SK-N-SH (cell line): ENCODE measurements around the gene HAVCR1. TPM values are rescaled to one million over a fixed set of nuclear protein-coding genes. Genes with fewer than 3 reads are reported as not detected.

Experiments
- CTCF ChIA-PET: fragments of 300-600, 350-600 bp; formaldehyde crosslinking; extraction: SDS; loops from one replicate; lab custom pipeline; 2021; lab: Yijun Ruan, JAX
- POLR2A ChIA-PET: fragments of 350-600 bp; sonication (Branson Sonifier 250); formaldehyde crosslinking; extraction: SDS; loops from one replicate; lab custom pipeline; 2020; ENCODE audit warnings: antibody characterized with exemption, inconsistent platforms; lab: Yijun Ruan, JAX
- DNase-seq: peaks from one replicate; pipeline ENCODE4 v3.0.0; 2012
- H2AFZ ChIP-seq: fragments of 200-600 bp; sonication (generic); 2 replicates; pipeline ENCODE4 v1.8.1; 2016; ENCODE audit warnings: antibody characterized with exemption, mild to moderate bottlenecking, low read depth
- H3F3A ChIP-seq: fragments of 200-600 bp; sonication (generic); replicated peaks from 2 replicates; pipeline ENCODE3; 2016; ENCODE audit warnings: antibody characterized with exemption, mild to moderate bottlenecking; ENCODE audit not compliant: insufficient read depth
- H3K27ac ChIP-seq, 2 experiments: fragments of 200-500 bp in 1 of 2; fragments of 200-600 bp in 1 of 2; sonication (Bioruptor generic) in 1 of 2; sonication (generic), shearing (Covaris generic) in 1 of 2; 2 replicates each; pipeline versions ENCODE4 v1.5.1 to v1.6.1; 2014 to 2016; ENCODE audit warnings: low read depth in 2 of 2, inconsistent platforms in 1 of 2, low read length in 1 of 2, mild to moderate bottlenecking in 1 of 2, mixed read lengths in 1 of 2
- H3K27me3 ChIP-seq: fragments of 200-600 bp; sonication (generic), shearing (Covaris generic); 2 replicates; pipeline ENCODE4 v1.6.1; 2016; ENCODE audit warnings: mixed run types; ENCODE audit not compliant: insufficient read depth
- H3K36me3 ChIP-seq, 2 experiments: fragments of 200-500 bp in 1 of 2; fragments of 200-600 bp in 1 of 2; sonication (Bioruptor generic) in 1 of 2; sonication (generic) in 1 of 2; replicated peaks in 1 of 2; 2 replicates each; pipeline versions ENCODE3 to v1.5.1; 2014 to 2016; ENCODE audit warnings: low read length in 1 of 2, mild to moderate bottlenecking in 1 of 2; ENCODE audit not compliant: insufficient read depth in 2 of 2, control insufficient read depth in 1 of 2
- H3K4me1 ChIP-seq, 2 experiments: fragments of 200-500 bp in 1 of 2; fragments of 200-600 bp in 1 of 2; sonication (Bioruptor generic) in 1 of 2; sonication (generic), shearing (Covaris generic) in 1 of 2; 2 replicates each; pipeline versions ENCODE4 v1.5.1 to v1.6.1; 2014 to 2016; ENCODE audit warnings: low read depth in 1 of 2, low read length in 1 of 2, mixed run types in 1 of 2; ENCODE audit not compliant: insufficient read depth in 2 of 2, control insufficient read depth in 1 of 2
- H3K4me2 ChIP-seq: fragments of 200-600 bp; sonication (generic), shearing (Covaris generic); 2 replicates; pipeline ENCODE4 v1.6.1; 2017; ENCODE audit warnings: mixed run types
- H3K4me3 ChIP-seq, 2 experiments: fragments of 200-500 bp in 1 of 2; fragments of 200-600 bp in 1 of 2; sonication (Bioruptor generic) in 1 of 2; sonication (generic), shearing (Covaris generic) in 1 of 2; 2 replicates each; pipeline versions ENCODE4 v1.5.1 to v1.8.1; 2014 to 2016; ENCODE audit warnings: low read depth in 2 of 2, inconsistent platforms in 1 of 2, low read length in 1 of 2, mild to moderate bottlenecking in 1 of 2, mixed read lengths in 1 of 2, moderate library complexity in 1 of 2
- H3K79me2 ChIP-seq: fragments of 200-600 bp; sonication (generic); 2 replicates; pipeline ENCODE4 v1.8.1; 2017; ENCODE audit warnings: mild to moderate bottlenecking; ENCODE audit not compliant: insufficient read depth
- H3K9ac ChIP-seq: fragments of 200-600 bp; sonication (generic); 2 replicates; pipeline ENCODE4 v1.6.1; 2017; ENCODE audit warnings: mixed run types
- H3K9me2 ChIP-seq: fragments of 200-600 bp; sonication (generic); 2 replicates; pipeline ENCODE4 v1.6.1; 2017; ENCODE audit warnings: mixed run types
- H3K9me3 ChIP-seq: fragments of 200-600 bp; sonication (generic); 2 replicates; pipeline ENCODE4 v1.6.1; 2017; ENCODE audit warnings: mixed run types, mild to moderate bottlenecking, moderate library complexity
- H4K20me1 ChIP-seq: fragments of 200-600 bp; sonication (generic); 2 replicates; pipeline ENCODE4 v1.6.1; 2017; ENCODE audit warnings: mild to moderate bottlenecking, mixed run types; ENCODE audit not compliant: insufficient read depth
- CHD2 ChIP-seq: fragments of 150-350 bp; IDR thresholded peaks from 2 replicates; pipeline ENCODE4 v1.6.1; 2018; ENCODE audit warnings: low read length; ENCODE audit not compliant: partially characterized antibody
- CTCF ChIP-seq: fragments of 200-600 bp; sonication (generic); IDR thresholded peaks from 2 replicates; pipeline ENCODE4 v1.6.1; 2017; ENCODE audit warnings: antibody characterized with exemption, mild to moderate bottlenecking, moderate library complexity
- ELF1 ChIP-seq: IDR thresholded peaks from 2 replicates; pipeline ENCODE4 v1.4.0; 2012
- FOSL2 ChIP-seq: IDR thresholded peaks from 2 replicates; pipeline ENCODE4 v1.4.0; 2012; ENCODE audit warnings: low read depth, mild to moderate bottlenecking, moderate library complexity, borderline replicate concordance
- FOXJ3 ChIP-seq: sonication (generic); formaldehyde crosslinking; IDR thresholded peaks from 2 replicates; pipeline ENCODE4 v1.5.1; 2020; ENCODE audit warnings: mild to moderate bottlenecking, missing genetic modification reagents
- FOXM1 ChIP-seq: IDR thresholded peaks from 2 replicates; pipeline ENCODE4 v1.4.0; 2012; ENCODE audit warnings: low read depth, mild to moderate bottlenecking
- IRF3 ChIP-seq: fragments of 150-350 bp; IDR thresholded peaks from 2 replicates; pipeline ENCODE4 v1.6.1; 2016; ENCODE audit warnings: mild to moderate bottlenecking, low read depth, low read length
- MXI1 ChIP-seq: IDR thresholded peaks from 2 replicates; pipeline ENCODE4 v1.6.1; 2012; ENCODE audit warnings: mild to moderate bottlenecking, low read depth, low read length, improper control_type of control experiment
- NRF1 ChIP-seq: IDR thresholded peaks from 2 replicates; pipeline ENCODE4 v1.6.1; 2012; ENCODE audit warnings: low read depth, mild to moderate bottlenecking, low read length
- PBX3 ChIP-seq: IDR thresholded peaks from 2 replicates; pipeline ENCODE4; 2012
- RFX5 ChIP-seq: IDR thresholded peaks from 2 replicates; pipeline ENCODE4 v1.6.1; 2012; ENCODE audit warnings: mild to moderate bottlenecking, improper control_type of control experiment, low read length
- SIN3A ChIP-seq: IDR thresholded peaks from 2 replicates; pipeline ENCODE4 v1.6.1; 2012; ENCODE audit warnings: low read depth, mild to moderate bottlenecking, low read length, moderate library complexity, borderline replicate concordance
- TEAD4 ChIP-seq: IDR thresholded peaks from 2 replicates; pipeline ENCODE4 v1.4.0; 2012; ENCODE audit warnings: mild to moderate bottlenecking, borderline replicate concordance; ENCODE audit not compliant: insufficient read depth
- WGBS: methylation state at CpG from one replicate; pipeline ENCODE4 v1.1.6; 2017; ENCODE audit warnings: low lambda C conversion rate; 5-methylcytosine and 5-hydroxymethylcytosine counted together
- polyA plus RNA-seq, 3 experiments: library from polyadenylated mRNA; depleted of rRNA; stranded (reverse); fragments of >200 nt; gene quantifications; 2 replicates each; pipeline ENCODE4 v1.2.3, GENCODE V29; 2012
- TF ChIP-seq, protein P1 (sequence below): fragments of 150-350 bp; IDR thresholded peaks from 2 replicates; pipeline ENCODE4 v1.6.1; 2017; ENCODE audit warnings: antibody characterized with exemption, low read length, low read depth, borderline replicate concordance

The HAVCR1 gene
- polyA plus RNA-seq, 1 of the 3 experiments (the other 2 are of a cell fraction), result not detected

GRCh38 chr5:157049605-157050004, 9.3 kb downstream of the HAVCR1 start:
- Histone ChIP-seq H3F3A (no peaks in the 10 kb centered on the region), H3K9me3 (no peaks in the 10 kb centered on the region), H3K9me2 (no peaks in the 10 kb centered on the region), H3K4me3 (no peak overlapping the region), H3K79me2 (no peaks in the 10 kb centered on the region), H3K27me3 (no peaks in the 10 kb centered on the region), H2AFZ (no peak overlapping the region), H3K4me1 (no peaks in the 10 kb centered on the region), H3K27ac (no peak overlapping the region), H3K9ac (no peak overlapping the region), H3K4me2 (no peak overlapping the region), H3K36me3 (no peaks in the 10 kb centered on the region), H4K20me1 (no peaks in the 10 kb centered on the region)
- TF ChIP-seq FOXM1 (no peak), NRF1 (no peak), CHD2 (no peak), RFX5 (no peak), ELF1 (no peak), FOXJ3 (CRISPR knock-in tag) (no peak), CTCF (no peak), PBX3 (no peak), MXI1 (no peak), SIN3A (no peak), TEAD4 (no peak), FOSL2 (no peak), IRF3 (no peak)
- TF ChIP-seq, protein P1, sequence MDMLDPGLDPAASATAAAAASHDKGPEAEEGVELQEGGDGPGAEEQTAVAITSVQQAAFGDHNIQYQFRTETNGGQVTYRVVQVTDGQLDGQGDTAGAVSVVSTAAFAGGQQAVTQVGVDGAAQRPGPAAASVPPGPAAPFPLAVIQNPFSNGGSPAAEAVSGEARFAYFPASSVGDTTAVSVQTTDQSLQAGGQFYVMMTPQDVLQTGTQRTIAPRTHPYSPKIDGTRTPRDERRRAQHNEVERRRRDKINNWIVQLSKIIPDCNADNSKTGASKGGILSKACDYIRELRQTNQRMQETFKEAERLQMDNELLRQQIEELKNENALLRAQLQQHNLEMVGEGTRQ, result no peak
- CTCF ChIA-PET, result no interaction called here
- POLR2A ChIA-PET, result no interaction called here
- no peak for DNase-seq
- 4% methylated on average over 1 of the region's 1 CpG for WGBS
